OCI-LY1 (cell line): ENCODE results near the gene MYOM1.

ENCODE experiments used
- CTCF ChIP-seq: fragments of 200-600 bp; sonication (generic), shearing (Covaris generic); IDR thresholded peaks from 2 replicates; pipeline ENCODE4 v1.5.1; 2017; ENCODE audit warnings: mild to moderate bottlenecking, antibody characterized with exemption, low read length, moderate library complexity, mixed read lengths
- EZH2 ChIP-seq: fragments of 200-600 bp; sonication (generic), shearing (Covaris generic); IDR thresholded peaks from 2 replicates; pipeline ENCODE4 v1.8.0; 2017; ENCODE audit warnings: borderline replicate concordance, mixed run types, mild to moderate bottlenecking, antibody characterized with exemption, low read length, moderate library complexity, mixed read lengths

- no peak for TF ChIP-seq CTCF
- TF ChIP-seq EZH2, result no peak
Measured at GRCh38 chr18:3150274-3150673, 69.5 kb downstream of the MYOM1 start.
